Smooth muscle cell (in vitro differentiated cells): Measurements from ENCODE around the gene RASGRP1. TPM values are rescaled to one million over a fixed set of nuclear protein-coding genes. Genes with fewer than 3 reads are reported as not detected.

ENCODE experiments used
- DNase-seq: peaks from one replicate; lab custom pipeline; 2025; ENCODE audit not compliant: unreplicated experiment; lab: John Stamatoyannopoulos, UW
- H2AFZ ChIP-seq: fragments of 200-600 bp; sonication (generic); 2 replicates; pipeline ENCODE4 v1.6.0; 2016; ENCODE audit warnings: antibody characterized with exemption, low read depth, mild to moderate bottlenecking
- H3F3A ChIP-seq: fragments of 200-600 bp; sonication (generic); 2 replicates; pipeline ENCODE4 v1.6.0; 2017; ENCODE audit warnings: antibody characterized with exemption, low read depth
- H3K27ac ChIP-seq: fragments of 200-600 bp; sonication (generic); 2 replicates; pipeline ENCODE4 v1.5.1; 2016; ENCODE audit warnings: low read depth, mild to moderate bottlenecking
- H3K27me3 ChIP-seq: fragments of 200-600 bp; sonication (generic); 2 replicates; pipeline ENCODE4 v1.6.1; 2016; ENCODE audit warnings: low read depth, mild to moderate bottlenecking
- H3K36me3 ChIP-seq: fragments of 200-600 bp; sonication (generic); 2 replicates; pipeline ENCODE4 v1.5.1; 2016; ENCODE audit warnings: low read depth
- H3K4me1 ChIP-seq: fragments of 200-600 bp; sonication (generic); 2 replicates; pipeline ENCODE4 v1.5.1; 2016; ENCODE audit warnings: low read depth
- H3K4me2 ChIP-seq: fragments of 200-600 bp; sonication (generic); 2 replicates; pipeline ENCODE4 v1.6.0; 2016; ENCODE audit warnings: mild to moderate bottlenecking
- H3K4me3 ChIP-seq: fragments of 200-600 bp; sonication (generic); 2 replicates; pipeline ENCODE4 v1.5.1; 2016; ENCODE audit warnings: mild to moderate bottlenecking
- H3K79me2 ChIP-seq: fragments of 200-600 bp; sonication (generic); 2 replicates; pipeline ENCODE4 v1.6.0; 2016; ENCODE audit warnings: low read depth, mild to moderate bottlenecking
- H3K9ac ChIP-seq: fragments of 200-600 bp; sonication (generic); 2 replicates; pipeline ENCODE4 v1.6.0; 2016; ENCODE audit warnings: low read depth
- H3K9me3 ChIP-seq: fragments of 200-600 bp; sonication (generic); replicated peaks from 2 replicates; pipeline ENCODE4 v1.5.1; 2016; ENCODE audit warnings: low read depth
- H4K20me1 ChIP-seq: fragments of 200-600 bp; sonication (generic); 2 replicates; pipeline ENCODE4 v1.6.0; 2016; ENCODE audit warnings: low read depth
- WGBS: methylation state at CpG from one replicate; pipeline ENCODE4 v1.1.7; 2016; ENCODE audit warnings: low lambda C conversion rate; 5-methylcytosine and 5-hydroxymethylcytosine counted together
- polyA plus RNA-seq: library from polyadenylated mRNA; unstranded; fragments of >200 nt; fragmentation: Nextera tagmentation; extraction: Ambion mirVana; gene quantifications from 2 replicates; pipeline ENCODE4 v1.2.1, GENCODE V29; 2016
- total RNA-seq: library from RNA; depleted of rRNA; stranded (reverse); fragments of >200 nt; gene quantifications from 2 replicates; pipeline ENCODE4 v1.2.3, GENCODE V29; 2014
- TF ChIP-seq, protein P1 (sequence below): fragments of 200-600 bp; sonication (generic); IDR thresholded peaks from 2 replicates; pipeline ENCODE4 v1.5.1; 2017; ENCODE audit warnings: borderline replicate concordance, mild to moderate bottlenecking, antibody characterized with exemption; ENCODE audit not compliant: insufficient read depth, poor library complexity, severe bottlenecking

Gene RASGRP1
- total and polyA plus RNA-seq, 2 experiments from 2014 or later, result 0.97 to 10.0 TPM

DNA sequence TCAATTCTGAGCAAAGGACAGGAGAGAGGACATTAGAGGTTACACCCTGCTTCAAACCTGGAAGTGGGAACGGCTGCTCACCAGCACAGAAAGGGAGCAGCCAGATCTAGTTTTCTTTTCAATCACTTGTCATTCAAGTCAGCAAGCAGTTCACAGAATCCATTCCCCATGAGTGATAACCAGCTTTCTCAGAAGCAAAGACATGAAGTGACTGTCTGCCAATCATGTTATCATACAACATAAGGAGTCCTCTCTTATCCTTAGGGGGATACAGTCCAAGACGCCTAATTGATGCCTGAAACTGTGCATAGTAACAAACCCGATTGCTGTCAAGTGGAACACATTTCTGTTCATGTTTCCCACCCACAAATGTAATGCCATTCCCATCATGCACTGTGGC is 56.0 kb downstream of the RASGRP1 start:
- H3K9me3 ChIP-seq, result no peaks in the 10 kb centered on the region
- TF ChIP-seq, protein P1, sequence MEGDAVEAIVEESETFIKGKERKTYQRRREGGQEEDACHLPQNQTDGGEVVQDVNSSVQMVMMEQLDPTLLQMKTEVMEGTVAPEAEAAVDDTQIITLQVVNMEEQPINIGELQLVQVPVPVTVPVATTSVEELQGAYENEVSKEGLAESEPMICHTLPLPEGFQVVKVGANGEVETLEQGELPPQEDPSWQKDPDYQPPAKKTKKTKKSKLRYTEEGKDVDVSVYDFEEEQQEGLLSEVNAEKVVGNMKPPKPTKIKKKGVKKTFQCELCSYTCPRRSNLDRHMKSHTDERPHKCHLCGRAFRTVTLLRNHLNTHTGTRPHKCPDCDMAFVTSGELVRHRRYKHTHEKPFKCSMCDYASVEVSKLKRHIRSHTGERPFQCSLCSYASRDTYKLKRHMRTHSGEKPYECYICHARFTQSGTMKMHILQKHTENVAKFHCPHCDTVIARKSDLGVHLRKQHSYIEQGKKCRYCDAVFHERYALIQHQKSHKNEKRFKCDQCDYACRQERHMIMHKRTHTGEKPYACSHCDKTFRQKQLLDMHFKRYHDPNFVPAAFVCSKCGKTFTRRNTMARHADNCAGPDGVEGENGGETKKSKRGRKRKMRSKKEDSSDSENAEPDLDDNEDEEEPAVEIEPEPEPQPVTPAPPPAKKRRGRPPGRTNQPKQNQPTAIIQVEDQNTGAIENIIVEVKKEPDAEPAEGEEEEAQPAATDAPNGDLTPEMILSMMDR, result no peak
- no peaks in the 10 kb centered on the region for H4K20me1 ChIP-seq
- H3K4me2 ChIP-seq, result no peak overlapping the region
- H3K9ac ChIP-seq, result no peak overlapping the region
- H3K4me1 ChIP-seq, result no peaks in the 10 kb centered on the region
- H3K79me2 ChIP-seq, result no peaks in the 10 kb centered on the region
- WGBS, result 97% methylated on average over 3 of the region's 3 CpGs
- no peak overlapping the region for H2AFZ ChIP-seq
- H3K27me3 ChIP-seq, result no peaks in the 10 kb centered on the region
- H3K4me3 ChIP-seq, result no peak overlapping the region
- no peaks in the 10 kb centered on the region for H3F3A ChIP-seq
- H3K36me3 ChIP-seq, result no peaks in the 10 kb centered on the region
- no peak overlapping the region for H3K27ac ChIP-seq
- no peak for DNase-seq

DNA sequence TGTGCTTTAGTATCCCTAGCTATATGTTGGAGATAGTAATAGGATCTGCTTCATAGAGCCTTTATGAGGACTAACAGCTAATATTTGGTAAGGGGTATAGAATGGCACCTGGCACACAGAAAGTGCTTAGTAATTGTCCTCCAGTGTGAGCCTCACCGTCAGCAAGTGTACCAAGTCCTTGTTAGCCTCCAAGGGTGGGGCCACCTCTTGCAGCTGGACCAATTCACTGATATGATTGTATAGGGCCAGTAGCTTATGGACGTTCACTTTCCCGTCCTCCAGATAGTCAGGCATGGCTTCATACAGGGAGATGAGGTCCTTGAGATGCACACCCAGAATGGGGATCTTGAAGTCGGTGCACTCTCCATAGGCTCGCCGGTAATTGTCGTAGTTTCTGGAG is 57.0 kb downstream of the RASGRP1 start:
- DNase-seq, result no peak
- TF ChIP-seq, protein P1, result no peak
- Histone ChIP-seq H3K4me1 (no peaks in the 10 kb centered on the region), H3K27me3 (no peaks in the 10 kb centered on the region), H3F3A (no peaks in the 10 kb centered on the region), H3K4me2 (no peak overlapping the region), H3K9ac (no peak overlapping the region), H4K20me1 (no peaks in the 10 kb centered on the region), H2AFZ (no peak overlapping the region), H3K9me3 (no peaks in the 10 kb centered on the region), H3K4me3 (no peak overlapping the region), H3K27ac (no peak overlapping the region), H3K79me2 (no peaks in the 10 kb centered on the region), H3K36me3 (no peaks in the 10 kb centered on the region)
- 97% methylated on average over 7 of the region's 7 CpGs for WGBS

DNA sequence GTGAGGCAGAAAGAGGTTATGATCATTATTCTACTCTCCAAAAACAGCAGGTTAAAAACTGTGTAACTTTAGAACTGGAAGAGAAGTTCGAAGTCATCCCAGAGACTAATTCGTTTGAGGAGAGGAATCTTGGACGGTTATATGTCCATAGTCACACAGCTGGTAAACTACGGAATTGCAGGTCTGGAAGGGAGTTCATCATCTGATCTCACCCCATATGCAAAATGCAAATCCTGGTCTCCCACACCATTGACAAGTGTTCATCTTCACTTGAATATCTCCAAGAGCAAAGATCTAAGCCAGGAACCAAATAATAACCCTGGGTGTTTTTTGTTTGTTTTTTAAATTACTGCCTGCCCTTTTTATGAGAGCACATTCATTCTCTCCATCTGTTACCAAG is 57.6 kb downstream of the RASGRP1 start:
- no peak overlapping the region for H3K9ac ChIP-seq
- no peaks in the 10 kb centered on the region for H3K36me3 ChIP-seq
- no peak for DNase-seq
- no peak overlapping the region for H3K4me2 ChIP-seq
- no peaks in the 10 kb centered on the region for H3K27me3 ChIP-seq
- no peak overlapping the region for H3K4me3 ChIP-seq
- WGBS, result 94% methylated on average over 4 of the region's 4 CpGs
- H4K20me1 ChIP-seq, result no peaks in the 10 kb centered on the region
- H3K9me3 ChIP-seq, result no peaks in the 10 kb centered on the region
- H3K27ac ChIP-seq, result no peak overlapping the region
- H3F3A ChIP-seq, result no peaks in the 10 kb centered on the region
- TF ChIP-seq, protein P1, result no peak
- H2AFZ ChIP-seq, result no peak overlapping the region
- H3K79me2 ChIP-seq, result no peaks in the 10 kb centered on the region
- no peaks in the 10 kb centered on the region for H3K4me1 ChIP-seq

DNA sequence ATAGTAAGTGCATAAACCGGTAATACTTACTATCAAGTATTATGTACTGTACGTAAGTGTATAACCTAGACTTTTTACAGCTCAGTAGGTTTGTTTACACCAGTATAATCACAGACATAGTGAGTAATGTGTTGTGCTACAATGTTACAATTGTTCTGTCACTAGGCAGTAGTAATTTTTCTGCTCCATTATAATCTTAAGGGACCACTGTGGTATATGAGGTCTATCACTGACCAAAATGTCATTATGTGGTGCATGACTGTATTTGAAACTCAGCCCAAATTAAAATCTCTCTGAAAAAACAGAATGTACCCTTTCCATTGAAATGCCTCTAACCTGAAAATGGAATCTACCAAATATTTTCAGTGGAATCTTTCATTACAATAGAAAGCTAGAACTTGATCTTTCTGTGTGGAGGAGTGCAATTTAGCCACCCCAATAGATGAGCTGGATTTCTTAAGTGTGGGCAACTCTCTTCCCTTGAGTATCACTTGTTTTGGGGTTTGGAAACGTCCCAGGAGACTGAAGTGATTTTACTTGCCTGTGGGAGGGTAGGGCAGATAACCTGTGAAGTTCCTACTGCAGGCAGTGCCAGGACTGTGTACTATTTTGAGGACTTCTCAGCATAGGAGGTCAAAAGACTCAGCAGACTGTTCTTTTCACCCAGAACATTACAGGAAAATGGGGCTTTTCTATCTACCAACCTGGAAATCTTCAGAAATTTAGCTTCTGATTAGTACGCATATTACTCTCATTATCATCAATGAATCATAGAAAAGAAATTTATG is 59.7 kb downstream of the RASGRP1 start:
- H3K79me2 ChIP-seq, result no peaks in the 10 kb centered on the region
- no peak overlapping the region for H3K9ac ChIP-seq
- no peaks in the 10 kb centered on the region for H3K36me3 ChIP-seq
- WGBS, result 86% methylated on average over 4 of the region's 4 CpGs
- H3K4me1 ChIP-seq, result no peaks in the 10 kb centered on the region
- no peak overlapping the region for H3K4me3 ChIP-seq
- no peaks in the 10 kb centered on the region for H3K27me3 ChIP-seq
- no peak overlapping the region for H2AFZ ChIP-seq
- DNase-seq, result no peak
- TF ChIP-seq, protein P1, result no peak
- no peaks in the 10 kb centered on the region for H3F3A ChIP-seq
- no peaks in the 10 kb centered on the region for H4K20me1 ChIP-seq
- no peak overlapping the region for H3K4me2 ChIP-seq
- no peak overlapping the region for H3K27ac ChIP-seq
- no peaks in the 10 kb centered on the region for H3K9me3 ChIP-seq
